HS-5 (cell line): Measurements from ENCODE around the gene DUSP11.
"Not testable (repeated sequence)": the region's sequence is repeated elsewhere in the genome, so short reads cannot be mapped to it uniquely, and the experiment has no call there.

ENCODE experiments used
- DNase-seq: peaks from one replicate; pipeline ENCODE4 v3.0.0-alpha.2; 2012; ENCODE audit warnings: low read depth

Gene DUSP11

DNA sequence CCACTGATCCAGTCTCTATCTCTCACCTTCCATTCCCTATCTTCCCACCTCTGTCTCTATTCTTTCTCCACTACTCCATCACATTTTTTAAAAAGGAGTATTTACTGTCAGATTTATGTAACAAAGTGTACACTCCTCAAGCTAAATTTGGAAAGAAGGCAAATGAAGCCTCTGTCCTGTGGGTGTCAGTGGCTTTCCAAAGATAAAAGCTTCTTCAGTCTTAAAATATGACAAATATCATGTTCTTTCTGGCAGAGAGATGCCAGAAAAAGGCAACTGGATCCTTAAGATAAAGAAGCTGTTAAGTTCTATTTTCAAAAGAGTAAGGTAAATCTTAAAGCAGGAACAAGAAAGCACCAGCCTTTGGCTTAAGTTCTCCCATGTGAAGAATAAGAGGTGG, 7.1 kb downstream of the DUSP11 start:
- no peak for DNase-seq

DNA sequence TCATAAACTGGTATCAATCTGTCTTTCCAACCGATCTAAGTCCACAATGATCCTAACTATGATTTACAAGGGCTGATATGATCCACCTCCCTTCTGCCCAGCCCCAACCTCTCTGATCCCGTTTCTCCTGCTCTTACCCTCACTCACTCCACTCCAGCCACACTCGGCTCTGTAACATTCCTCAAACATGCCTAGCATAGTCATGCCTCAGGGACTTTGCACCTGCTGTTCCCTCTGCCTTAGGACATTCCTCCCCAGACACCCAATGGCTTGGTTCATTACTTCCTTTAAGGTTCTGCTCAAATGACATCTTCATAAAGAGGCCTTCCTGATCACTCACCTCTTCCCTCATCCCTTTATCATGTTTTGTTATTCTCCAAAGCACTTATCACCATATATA, 9.2 kb downstream of the DUSP11 start:
- DNase-seq = no peak

DNA sequence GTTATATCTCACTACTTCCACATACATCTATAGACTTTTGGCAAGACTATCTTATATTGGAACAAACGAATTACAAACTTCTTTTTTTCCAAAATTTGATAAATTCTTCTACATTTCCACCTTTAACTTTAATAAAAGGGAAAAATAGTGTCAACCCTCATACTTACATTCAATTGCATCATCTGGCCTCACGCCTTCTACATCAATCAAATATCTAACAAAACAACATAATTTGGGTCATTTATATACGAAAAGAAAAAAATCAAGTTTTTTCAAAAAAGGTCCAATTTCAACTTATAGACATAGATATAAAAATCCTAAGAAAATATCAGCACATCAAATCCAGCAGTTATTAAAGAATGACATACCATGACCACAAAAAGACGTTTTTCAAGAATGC, 12.9 kb downstream of the DUSP11 start:
- no peak for DNase-seq

DNA sequence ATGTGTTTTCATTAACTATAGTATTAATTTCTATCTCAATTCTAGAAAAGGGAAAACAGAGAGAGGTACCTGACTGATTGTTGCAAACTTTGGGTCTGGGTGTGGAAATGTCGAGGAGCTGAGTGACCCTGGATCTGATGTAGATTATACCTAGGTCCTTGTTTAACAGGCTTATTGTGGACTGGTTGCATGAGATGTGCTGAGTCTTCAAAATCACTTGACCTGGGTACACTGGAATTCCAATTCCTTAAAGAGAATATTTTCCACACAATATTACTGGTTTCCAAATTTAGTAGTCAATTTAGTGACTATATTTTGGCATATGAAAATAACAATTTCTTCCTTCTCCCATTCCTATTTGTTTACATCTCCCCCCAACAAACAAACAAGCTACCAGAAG, 13.6 kb downstream of the DUSP11 start:
- DNase-seq = no peak

DNA sequence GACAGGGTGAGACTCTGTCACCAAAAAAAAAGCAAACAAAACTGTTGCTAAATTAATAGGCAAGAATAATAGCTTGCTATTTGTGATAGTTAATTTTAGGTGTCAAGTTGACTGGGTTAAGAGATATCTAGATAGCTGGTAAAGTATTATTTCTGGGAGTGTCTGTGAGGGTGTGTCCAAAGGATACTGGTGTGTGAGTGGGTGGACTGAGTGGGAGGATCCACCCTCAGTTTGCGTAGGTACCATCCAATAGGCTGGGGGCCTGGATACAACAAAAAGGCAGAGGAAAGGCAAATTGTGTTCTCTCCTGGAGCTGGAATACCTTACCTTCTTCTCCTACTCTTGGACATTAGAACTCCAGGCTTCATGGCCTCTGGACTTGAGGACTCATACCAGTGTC, 15.0 kb downstream of the DUSP11 start:
- no peak for DNase-seq

DNA sequence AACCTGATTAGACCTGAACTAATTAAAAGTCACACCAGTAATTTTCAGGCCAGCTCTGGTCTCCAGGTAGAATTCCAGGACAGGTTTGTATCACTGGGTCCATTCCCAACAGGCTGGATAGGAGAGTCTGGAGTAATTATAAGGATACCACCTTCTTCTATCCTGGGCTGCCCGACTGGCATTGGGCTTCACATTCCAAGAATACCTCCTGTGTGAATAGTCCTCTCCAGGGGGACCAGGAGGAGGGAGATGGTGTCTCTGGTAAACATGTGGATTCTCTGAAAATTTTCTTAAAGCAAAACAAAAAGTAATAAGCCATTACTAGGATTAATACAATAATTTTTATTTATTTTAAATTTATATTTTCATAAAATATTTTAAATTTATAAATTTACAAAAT, 17.3 kb downstream of the DUSP11 start:
- DNase-seq = no peak

DNA sequence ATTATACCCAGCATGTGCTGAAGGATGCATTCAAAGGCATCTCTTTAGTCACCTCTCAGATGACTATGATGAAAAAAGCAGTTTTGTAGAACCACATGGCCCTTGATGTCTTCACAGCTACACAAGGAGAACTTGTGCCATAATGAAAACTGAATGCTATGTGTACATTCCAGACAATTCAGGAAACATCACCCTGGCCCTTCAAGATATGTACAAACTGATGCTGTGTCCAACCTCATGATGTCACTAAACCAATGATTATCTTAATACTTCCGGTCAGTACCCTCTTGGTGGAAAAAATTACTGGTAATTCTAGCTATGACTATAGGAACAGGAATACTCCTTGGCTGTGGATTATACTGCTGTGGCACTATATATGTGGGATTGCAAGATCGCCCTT, 20.0 kb downstream of the DUSP11 start:
- no peak for DNase-seq

DNA sequence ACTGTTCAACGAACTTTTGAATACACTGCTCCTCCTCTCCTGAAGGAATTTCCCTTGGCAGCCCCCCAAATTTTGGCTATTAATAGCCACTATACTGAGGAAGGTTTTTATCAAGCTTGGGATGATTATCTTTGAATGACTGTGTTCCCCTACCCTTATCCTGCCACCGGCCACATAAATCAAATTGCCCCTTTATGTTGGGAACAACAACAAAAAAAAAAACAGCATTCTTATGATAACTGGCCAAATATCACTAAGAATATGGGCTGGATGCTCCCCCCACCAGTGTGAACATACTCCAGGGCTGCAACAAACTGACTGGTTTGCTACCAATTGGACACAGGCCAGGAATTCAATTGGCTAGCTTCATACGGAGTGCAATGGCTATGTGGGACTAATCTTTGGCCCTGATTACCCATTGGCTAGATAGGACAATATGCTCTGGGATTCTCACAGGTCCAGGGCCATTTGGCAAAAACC, 20.6 kb downstream of the DUSP11 start:
- DNase-seq = no peak

DNA sequence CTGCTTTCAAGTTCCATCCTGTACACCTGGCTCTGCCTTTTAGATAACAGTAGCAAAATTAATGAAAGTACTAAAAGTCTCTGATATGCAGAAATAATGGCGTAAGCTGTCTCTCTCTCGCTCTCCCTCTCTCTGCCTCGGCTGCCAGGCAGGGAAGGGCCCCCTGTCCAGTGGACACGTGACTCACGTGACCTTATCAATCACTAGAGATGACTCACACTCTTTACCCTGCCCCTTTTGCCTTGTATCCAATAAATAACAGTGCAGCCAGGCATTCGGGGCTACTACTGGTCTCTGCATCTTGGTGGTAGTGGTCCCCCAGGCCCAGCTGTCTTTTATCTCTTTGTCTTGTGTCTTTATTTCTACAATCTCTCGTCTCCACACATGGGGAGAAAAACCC, 25.6 kb downstream of the DUSP11 start:
- DNase-seq = not testable (repeated sequence)

DNA sequence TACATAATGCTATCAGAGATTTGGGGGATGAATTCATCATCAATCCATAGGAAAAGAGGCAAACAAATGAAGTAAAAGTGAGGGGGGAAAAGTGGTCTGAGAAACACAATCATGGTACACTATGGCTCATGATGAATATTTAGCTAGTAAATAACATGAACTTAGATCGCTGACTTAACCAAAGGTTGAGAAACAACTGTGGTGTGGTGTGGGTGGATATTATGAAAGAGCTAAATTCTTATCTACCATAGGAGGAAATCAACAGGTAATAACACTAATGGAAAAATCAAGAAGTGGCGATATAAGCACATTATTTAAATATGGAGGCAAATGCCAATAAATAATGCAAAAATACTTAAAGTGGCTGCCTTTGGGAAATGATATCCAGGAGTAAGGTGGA, 30.6 kb downstream of the DUSP11 start:
- no peak for DNase-seq

DNA sequence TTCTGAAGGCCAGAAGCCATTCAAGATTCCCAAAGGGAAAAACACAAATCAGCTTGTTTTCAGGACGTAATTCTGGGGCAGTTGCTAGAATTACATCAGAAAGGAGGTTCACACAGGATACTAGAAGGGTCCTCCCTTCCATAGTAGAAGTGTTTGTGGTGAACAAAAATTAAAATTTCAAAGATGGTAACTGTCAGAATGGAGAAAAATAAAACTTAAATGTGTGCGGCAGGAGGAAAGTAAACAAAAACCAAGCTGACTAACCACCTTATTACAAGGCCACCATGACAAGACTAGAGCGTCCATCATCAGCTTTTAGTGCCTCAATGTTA, 33.1 kb downstream of the DUSP11 start:
- no peak for DNase-seq

DNA sequence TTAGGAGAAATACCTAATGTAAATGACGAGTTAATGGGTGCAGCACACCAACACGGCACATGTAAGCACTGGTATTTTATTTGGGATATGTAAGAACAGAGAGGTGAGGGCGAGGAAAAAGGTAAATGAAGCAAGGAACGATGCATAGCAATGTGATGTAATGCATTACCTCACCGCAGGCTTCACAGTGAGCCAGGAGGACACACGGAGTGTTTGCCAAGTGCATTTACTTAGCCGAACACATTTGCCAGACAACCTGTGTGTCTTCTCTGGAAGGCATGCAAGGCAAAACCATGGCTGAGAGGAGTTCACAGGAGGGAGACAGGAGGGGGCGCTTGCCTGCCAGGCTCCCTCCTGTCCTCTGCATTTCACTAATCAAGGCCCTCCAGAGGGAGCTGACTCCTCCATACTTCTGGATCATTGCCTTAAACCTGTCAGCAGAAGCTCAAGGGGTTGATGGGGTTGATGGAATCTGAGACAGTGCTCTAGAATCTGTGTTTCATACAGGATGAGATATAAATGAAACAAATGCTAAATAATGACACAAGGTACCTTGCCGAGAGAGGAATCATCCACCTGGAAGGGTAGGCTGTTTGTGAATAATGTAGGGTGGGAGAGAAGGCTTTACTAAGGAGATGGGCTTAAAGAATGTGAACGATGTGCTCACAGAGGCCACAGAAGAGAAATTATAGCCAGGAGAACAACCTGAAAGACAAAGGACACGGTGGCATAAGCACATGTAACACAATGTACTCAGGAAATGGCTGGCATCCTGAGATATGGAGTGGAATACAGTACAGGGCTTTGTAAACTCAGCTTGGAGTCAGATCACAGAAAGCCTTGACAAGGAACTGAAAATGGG, 33.7 kb downstream of the DUSP11 start:
- DNase-seq = no peak

DNA sequence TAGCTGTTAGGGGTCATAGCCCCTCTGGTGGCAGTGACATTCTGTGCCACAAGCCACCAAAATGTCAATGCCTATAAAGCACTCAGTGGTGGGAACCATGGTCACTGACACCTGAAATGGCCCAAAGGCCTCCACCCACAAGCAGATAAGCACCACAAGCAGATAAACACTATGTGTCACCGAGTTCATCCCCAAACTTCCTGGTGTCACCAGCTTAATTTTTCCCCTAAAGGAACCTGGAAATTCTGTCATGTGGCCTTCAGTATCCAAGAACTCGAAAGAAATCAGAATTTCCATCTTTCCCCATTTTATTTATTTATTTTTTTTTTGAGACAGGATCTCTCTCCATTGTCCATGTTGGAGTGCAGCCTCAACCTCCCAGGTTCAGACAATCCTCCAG, 39.1 kb downstream of the DUSP11 start:
- no peak for DNase-seq

DNA sequence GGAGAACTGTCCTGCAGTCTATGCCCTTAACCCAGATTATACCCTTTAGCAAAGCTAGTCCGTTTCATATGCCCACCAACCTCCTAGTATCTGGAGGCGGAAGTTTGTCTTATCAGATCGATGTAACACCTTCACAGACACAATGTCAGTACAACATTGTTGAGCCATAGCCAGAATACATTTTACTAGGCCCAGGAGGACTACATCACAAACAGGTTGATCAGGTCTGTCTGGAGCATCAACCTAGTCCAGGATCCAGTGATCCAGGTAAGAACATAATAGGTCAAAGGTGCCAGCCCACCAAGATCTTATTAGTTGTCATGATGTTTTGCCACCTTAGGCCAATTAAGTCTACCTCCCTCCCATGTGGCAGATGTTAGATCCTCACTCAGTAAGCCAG, 40.8 kb downstream of the DUSP11 start:
- no peak for DNase-seq

DNA sequence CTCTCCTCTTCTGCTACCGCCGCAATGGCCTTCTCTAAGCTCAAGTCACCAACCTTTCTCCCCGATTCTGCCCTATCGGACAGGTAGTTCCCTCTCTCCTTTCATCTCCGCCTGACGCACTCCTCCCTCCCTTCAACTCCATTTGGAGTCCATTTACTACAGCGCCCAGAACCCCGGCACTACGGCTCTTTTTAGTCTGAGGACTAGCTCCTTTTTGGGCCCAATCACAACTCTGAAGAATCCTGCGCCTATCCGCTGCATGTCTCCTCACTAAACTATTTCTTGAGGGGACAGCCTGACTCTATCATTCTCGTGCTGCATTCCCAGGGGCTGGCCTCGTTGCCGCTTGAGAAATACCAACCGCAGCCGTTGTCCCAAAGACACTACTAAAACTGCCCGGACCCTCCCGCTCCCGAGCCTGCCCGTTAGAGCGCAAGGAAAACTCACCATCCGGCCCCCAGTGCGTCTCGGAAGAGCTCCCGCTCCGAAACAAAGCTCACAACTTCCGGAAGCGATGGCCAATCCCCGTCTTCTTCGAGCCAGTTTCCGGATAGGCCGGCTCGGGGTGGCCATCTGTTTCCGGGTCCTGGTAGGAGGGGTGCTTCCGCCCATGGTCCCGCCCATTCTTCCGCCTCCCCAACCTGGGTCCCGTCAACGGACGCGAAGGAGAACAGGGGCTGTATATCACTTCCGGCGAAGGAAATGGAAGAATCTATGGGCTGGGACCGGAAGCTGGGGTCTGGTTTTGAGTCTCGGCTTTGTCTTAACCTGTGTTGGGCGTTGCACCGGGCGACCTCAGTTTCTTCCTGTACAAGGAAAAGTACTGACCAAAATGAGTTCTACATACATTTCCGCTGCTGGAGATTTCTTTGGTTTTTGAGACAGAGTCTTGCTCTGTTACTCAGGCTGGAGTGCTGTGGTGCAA, 42.8 kb downstream of the DUSP11 start, which contains the start of gene TPRKB:
TPRKB (minus strand) TSS at position 491 of the 925 bp plus-strand sequence. CDS start 2,776 bp downstream, outside the sequence.
- peak; percentile 86 for DNase-seq

DNA sequence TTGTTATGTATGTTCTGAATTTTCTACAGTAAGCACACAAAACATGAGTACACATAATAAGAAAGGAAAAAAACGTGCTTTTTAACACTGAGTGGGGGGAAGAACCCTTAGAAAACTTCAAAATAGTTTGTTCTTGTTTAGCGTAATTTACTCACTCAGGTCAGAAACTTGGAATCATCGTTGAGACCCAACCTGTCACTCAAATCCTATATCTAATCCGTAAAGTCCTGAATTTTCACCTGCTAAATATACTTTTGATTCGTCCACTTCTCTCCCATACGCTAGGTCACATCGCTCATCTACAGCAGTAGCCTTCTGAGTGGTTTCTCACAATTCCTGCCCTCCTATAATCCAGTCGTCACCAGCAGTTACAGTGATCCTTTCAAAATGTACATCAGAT, 43.5 kb downstream of the DUSP11 start:
- DNase-seq = no peak

DNA sequence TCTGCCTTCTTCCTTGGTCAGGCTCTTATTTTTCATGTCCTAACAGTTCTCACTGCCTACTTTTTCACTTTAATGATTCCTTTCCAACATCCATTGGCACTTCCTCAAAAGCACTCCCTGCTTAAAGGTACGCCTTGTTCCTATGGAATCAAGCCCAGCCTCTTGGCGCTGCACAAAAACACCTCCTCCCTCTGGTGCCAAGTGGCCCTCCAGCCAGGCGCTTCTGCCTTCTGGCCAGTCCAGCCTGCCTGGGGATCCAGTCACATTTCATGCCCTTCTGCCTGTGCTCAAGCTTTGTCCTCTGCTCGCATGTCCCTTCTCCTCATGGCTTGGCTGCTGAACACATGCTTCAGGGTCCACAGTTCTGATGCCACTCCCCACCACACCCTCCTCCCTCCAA, 49.1 kb downstream of the DUSP11 start:
- DNase-seq = no peak

DNA sequence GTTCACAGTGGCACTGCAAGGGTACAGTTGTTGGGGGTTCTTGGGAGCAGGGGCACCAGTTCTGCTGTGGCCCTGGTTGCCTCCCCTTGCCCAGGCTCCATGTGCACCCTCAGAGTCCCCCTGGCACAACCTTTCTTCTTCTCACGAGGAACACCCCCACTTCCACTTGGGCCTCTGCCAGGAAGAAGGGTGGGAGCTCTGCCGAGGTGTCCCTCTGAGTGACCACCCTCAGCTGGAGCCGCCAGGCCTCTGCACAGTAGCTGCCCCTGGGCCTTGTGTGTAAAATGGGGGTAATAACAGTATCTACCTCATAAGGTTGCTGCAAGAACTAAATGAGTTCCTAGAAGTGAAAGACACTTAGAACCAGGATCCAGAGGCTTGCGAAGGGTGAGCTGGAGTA, 51.2 kb downstream of the DUSP11 start:
- DNase-seq = no peak

DNA sequence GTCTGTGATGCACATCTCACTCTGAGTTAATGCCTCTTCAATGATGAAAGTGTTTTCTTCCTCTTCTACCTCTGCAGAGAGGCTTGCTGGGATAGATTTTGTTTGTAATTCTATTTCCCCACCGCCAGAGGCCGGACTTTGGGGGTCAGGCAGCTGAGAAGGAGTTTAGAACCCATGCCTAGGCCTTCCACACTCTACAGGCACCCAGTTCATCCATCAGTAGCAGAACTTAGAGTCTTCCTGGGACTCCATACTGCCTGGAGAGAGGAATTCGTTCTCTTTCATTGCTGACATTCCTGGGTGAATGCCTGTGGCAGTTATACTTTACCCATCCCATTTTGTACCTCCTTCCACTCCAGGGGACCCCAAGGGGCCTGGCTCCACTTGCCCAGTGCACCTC, 51.9 kb downstream of the DUSP11 start:
- no peak for DNase-seq

DNA sequence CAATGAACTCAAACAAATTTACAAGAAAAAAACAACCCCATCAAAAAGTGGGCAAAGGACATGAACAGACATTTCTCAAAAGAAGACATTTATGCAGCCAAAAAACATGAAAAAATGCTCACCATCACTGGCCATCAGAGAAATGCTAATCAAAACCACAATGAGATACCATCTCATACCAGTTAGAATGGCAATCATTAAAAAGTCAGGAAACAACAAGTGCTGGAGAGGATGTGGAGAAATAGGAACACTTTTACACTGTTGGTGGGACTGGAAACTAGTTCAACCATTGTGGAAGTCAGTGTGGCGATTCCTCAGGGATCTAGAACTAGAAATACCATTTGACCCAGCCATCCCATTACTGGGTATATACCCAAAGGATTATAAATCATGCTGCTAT, 53.2 kb downstream of the DUSP11 start:
- DNase-seq = not testable (repeated sequence)

DNA sequence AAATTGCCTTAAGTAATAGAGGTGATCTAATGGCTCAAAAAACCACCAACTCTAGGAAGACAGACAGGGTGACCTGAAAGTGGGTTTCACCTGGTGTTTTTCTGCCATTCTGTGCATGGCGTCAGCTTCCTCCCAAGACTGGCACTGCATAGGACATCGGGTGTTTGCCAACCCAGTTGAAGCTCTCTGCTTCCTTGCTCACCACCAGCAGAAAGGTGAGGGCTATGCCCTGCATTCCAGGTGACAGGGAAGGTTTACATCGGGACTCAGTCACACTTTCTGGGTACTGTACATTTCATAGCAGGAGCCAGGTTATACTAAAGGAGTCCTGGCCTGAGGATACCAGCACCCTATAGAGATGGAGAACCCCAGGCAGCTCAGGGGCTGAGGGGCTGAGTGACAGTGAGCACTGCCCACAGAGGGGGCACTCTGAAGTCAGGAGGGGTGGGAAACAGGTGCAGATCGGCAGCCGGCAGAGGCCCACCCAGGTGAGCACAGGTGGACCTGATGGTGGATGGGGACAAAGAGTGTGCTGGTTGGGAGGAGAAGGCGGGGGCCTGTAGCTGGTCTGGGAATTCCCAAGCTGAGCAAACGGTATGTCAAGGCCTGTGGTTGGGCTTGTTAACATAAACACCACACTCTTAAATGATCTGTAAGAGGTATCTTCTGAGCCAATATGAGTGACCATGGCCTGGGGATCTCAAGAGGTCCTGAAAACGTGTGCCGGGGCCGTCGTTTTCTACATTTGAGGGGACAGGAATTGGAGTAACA, 60.9 kb downstream of the DUSP11 start:
- no peak for DNase-seq

DNA sequence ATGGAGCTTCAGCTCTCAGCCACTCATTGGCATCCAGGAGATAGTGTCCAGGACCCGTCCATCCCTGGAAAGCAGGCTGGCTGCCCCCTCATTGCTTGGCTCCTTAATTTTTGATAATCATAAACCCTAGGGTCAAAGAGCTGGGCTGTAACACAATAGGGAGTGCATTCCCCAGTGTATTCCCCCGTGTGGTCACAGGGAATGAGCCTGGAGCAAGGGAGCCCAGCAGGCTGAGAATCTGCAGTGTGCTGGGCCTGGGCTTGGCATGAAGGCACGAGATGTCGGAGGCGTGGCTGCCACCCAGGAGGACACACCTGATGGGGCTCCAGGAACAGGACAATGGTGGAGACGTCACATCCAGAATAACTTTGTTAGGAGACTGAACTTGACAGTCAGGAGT, 61.5 kb downstream of the DUSP11 start:
- no peak for DNase-seq
